Gastrocnemius medialis (tissue), 4 donors: ENCODE data around the gene ZSCAN12. TPM values are rescaled to one million over a fixed set of nuclear protein-coding genes. Genes with fewer than 3 reads are reported as not detected.

ENCODE experiments used
- ATAC-seq, 2 donors: fragments of 150-250 bp; one replicate each; pipeline ENCODE4 v1.9.1; 2016
- DNase-seq, 2 donors: peaks; one replicate each; pipeline ENCODE4 v3.0.0-alpha.2; 2019
- H3K27ac ChIP-seq, 4 donors: fragments of 200-600 bp; sonication (generic); 1 replicate in 1 of 4; 2 replicates in 3 of 4; pipeline ENCODE4 v1.5.1; 2016 to 2018; ENCODE audit warnings: mild to moderate bottlenecking in 2 of 4, moderate library complexity in 1 of 4
- H3K27me3 ChIP-seq, 3 donors: fragments of 200-600 bp; sonication (generic) in 2 of 3; 1 replicate in 1 of 3; 2 replicates in 2 of 3; pipeline versions ENCODE4 v1.5.1 to v1.6.0; 2016 to 2019; ENCODE audit warnings: mild to moderate bottlenecking in 1 of 3, moderate library complexity in 1 of 3
- H3K36me3 ChIP-seq, 2 donors: fragments of 200-600 bp; sonication (generic) in 1 of 2; one replicate each; pipeline ENCODE4 v1.5.1; 2017 to 2018
- H3K4me1 ChIP-seq, 2 donors: fragments of 200-600 bp; sonication (generic) in 1 of 2; one replicate each; pipeline ENCODE4 v1.5.1; 2016 to 2017; ENCODE audit warnings: mild to moderate bottlenecking in 2 of 2
- H3K4me3 ChIP-seq, 4 donors: fragments of 200-600 bp; sonication (generic) in 3 of 4; 1 replicate in 1 of 4; 2 replicates in 3 of 4; pipeline ENCODE4 v1.5.1; 2016 to 2019; ENCODE audit warnings: mild to moderate bottlenecking in 2 of 4
- H3K9me3 ChIP-seq, 3 donors: fragments of 200-600 bp; sonication (generic) in 2 of 3; 1 replicate in 1 of 3; 2 replicates in 2 of 3; pipeline ENCODE4 v1.5.1; 2016 to 2019
- CTCF ChIP-seq, 5 experiments: fragments of 450-650 bp in 3 of 5; fragments of 200-600 bp in 2 of 5; sonication (generic) in 2 of 5; IDR thresholded peaks in 4 of 5; conservative IDR thresholded peaks in 1 of 5; 1 replicate in 4 of 5; 2 replicates in 1 of 5; pipeline ENCODE4 v1.5.1; 2016 to 2019; ENCODE audit warnings: antibody characterized with exemption in 5 of 5, mild to moderate bottlenecking in 3 of 5, moderate library complexity in 3 of 5
- POLR2A ChIP-seq, 2 donors: fragments of 450-650 bp; IDR thresholded peaks; one replicate each; pipeline ENCODE4 v1.6.1; 2017; ENCODE audit warnings: antibody characterized with exemption in 2 of 2, mild to moderate bottlenecking in 2 of 2, moderate library complexity in 2 of 2
- in situ Hi-C, 4 donors: fragments of 200-750 bp; cut with MboI; loops; one replicate each; pipeline versions ENCODE4 v1.15.0 to v1.8.0; 2017; ENCODE audit warnings: low sequenced_read_pairs in 4 of 4
- intact Hi-C: fragments of 100-400 bp; cut with DNase I; formaldehyde crosslinking; loops from one replicate; pipeline ENCODE4 v1.15.1; 2023; ENCODE audit warnings: low total_unique reads
- total RNA-seq, 4 donors: library from RNA; depleted of rRNA; stranded (reverse); fragments of >200 nt; gene quantifications; one replicate each; pipeline versions ENCODE4 v1.1.0 to v1.2.3, GENCODE V29; 2016

ZSCAN12 gene
- total RNA-seq, 4 donors from 2014 or later = 0.42 to 1.9 (median 0.63) TPM

- in situ Hi-C loops = no loop called here
- H3K27ac ChIP-seq = peak within 1 kb of the TSS in 1 of 4 donors; percentile 11
- H3K27me3 ChIP-seq = peaks cover 17 to 30% (median 25%) of the 10 kb centered on the region in 3 donors
Observed at GRCh38 chr6:28443112-28443773, 43.7 kb upstream of the ZSCAN12 start, which contains the start of gene ZSCAN23. ZSCAN23 (minus strand) TSS chr6:28443491; CDS start chr6:28436266, 7,225 bp downstream.

GRCh38 chr6:28442586-28442985 is 43.0 kb upstream of the ZSCAN12 start:
- ATAC-seq (no peak), DNase-seq (no peak)
- H3K4me3 ChIP-seq = peak overlapping the region; percentile 46 to 67 (median 59)
- H3K9me3 ChIP-seq = no peaks in the 10 kb centered on the region
- peaks cover 14 to 26% (median 19%) of the 10 kb centered on the region in 3 donors for H3K27me3 ChIP-seq
- H3K27ac ChIP-seq = no peak overlapping the region
- intact Hi-C loops = loop anchor here (2.0 kb wide), 1 partner anchor 190 kb away; the partner anchor contains the start of gene ZKSCAN4
- H3K4me1 ChIP-seq = peaks cover 0 to 5% of the 10 kb centered on the region in 2 donors
- H3K36me3 ChIP-seq = no peaks in the 10 kb centered on the region
- in situ Hi-C loops = no loop called here
- no peak for TF ChIP-seq POLR2A (IDR thresholded peaks at IDR 0.05)
- no peak for TF ChIP-seq CTCF (IDR thresholded peaks at IDR 0.05 in 4 of 5, conservative IDR thresholded peaks at IDR 0.05 in 1 of 5)

More at GRCh38 chr6:28443112-28443773, 43.7 kb upstream of the ZSCAN12 start, which contains the start of gene ZSCAN23:
- ATAC-seq (peak in 1 of 2 donors; percentile 36), DNase-seq (peak; percentile 3 to 16)
- H3K36me3 ChIP-seq = no peaks in the 10 kb centered on the region
- H3K9me3 ChIP-seq = no peaks in the 10 kb centered on the region
- H3K4me1 ChIP-seq = peaks cover 0 to 5% of the 10 kb centered on the region in 2 donors
- TF ChIP-seq POLR2A (IDR thresholded peaks at IDR 0.05) (no peak), CTCF (IDR thresholded peaks at IDR 0.05 in 4 of 5, conservative IDR thresholded peaks at IDR 0.05 in 1 of 5) (no peak)
- intact Hi-C loops = loop anchor here (2.0 kb wide), 1 partner anchor 190 kb away; the partner anchor contains the start of gene ZKSCAN4
- H3K4me3 ChIP-seq = peak within 1 kb of the TSS; percentile 46 to 67 (median 59)

- H3K4me3 ChIP-seq = no peak overlapping the region
- DNase-seq (no peak), ATAC-seq (no peak)
- H3K27me3 ChIP-seq = no peaks in the 10 kb centered on the region
- in situ Hi-C loops = no loop called here
- intact Hi-C loops = no loop called here
- H3K9me3 ChIP-seq = no peaks in the 10 kb centered on the region
- no peaks in the 10 kb centered on the region for H3K36me3 ChIP-seq
- H3K4me1 ChIP-seq = no peaks in the 10 kb centered on the region
- H3K27ac ChIP-seq = no peak overlapping the region
- TF ChIP-seq POLR2A (IDR thresholded peaks at IDR 0.05) (no peak), CTCF (IDR thresholded peaks at IDR 0.05 in 4 of 5, conservative IDR thresholded peaks at IDR 0.05 in 1 of 5) (no peak)
Observed at GRCh38 chr6:28436404-28436803, 36.9 kb upstream of the ZSCAN12 start.

GRCh38 chr6:28433119-28433518 is 33.6 kb upstream of the ZSCAN12 start:
- TF ChIP-seq POLR2A (IDR thresholded peaks at IDR 0.05) (no peak), CTCF (IDR thresholded peaks at IDR 0.05 in 4 of 5, conservative IDR thresholded peaks at IDR 0.05 in 1 of 5) (no peak)
- Histone ChIP-seq H3K27ac (no peak overlapping the region), H3K36me3 (no peaks in the 10 kb centered on the region), H3K4me3 (no peak overlapping the region), H3K4me1 (no peaks in the 10 kb centered on the region), H3K9me3 (no peaks in the 10 kb centered on the region), H3K27me3 (no peaks in the 10 kb centered on the region)
- intact Hi-C loops = no loop called here
- in situ Hi-C loops = no loop called here
- DNase-seq (no peak), ATAC-seq (no peak)
